ENCODE measurements around the gene PTPN21. TPM values are rescaled to one million over a fixed set of nuclear protein-coding genes. Genes with fewer than 3 reads are reported as not detected.

Gene PTPN21
- total RNA-seq, 1 donor from 2014 or later, result 18.1 TPM

GRCh38 chr14:88546621-88547385 lies 8.0 kb downstream of the PTPN21 start:
- intact Hi-C loops (cut with DNase I), result no loop called here
- no peaks in the 10 kb centered on the region for H3K27me3 ChIP-seq
- TF ChIP-seq CTCF (IDR thresholded peaks at IDR 0.05), result no peak
- peaks cover 9 to 18% of the 10 kb centered on the region in 2 donors for H3K4me1 ChIP-seq
- H3K9me3 ChIP-seq, result no peaks in the 10 kb centered on the region
- no peak overlapping the region for H3K27ac ChIP-seq
- no peak for DNase-seq (ENCODE audit: low spot score in 2 of 2)
- no peak overlapping the region for H3K4me3 ChIP-seq
- peaks cover 18 to 38% of the 10 kb centered on the region in 2 donors for H3K36me3 ChIP-seq

- no peak overlapping the region for H3K27ac ChIP-seq
- DNase-seq (ENCODE audit: low spot score in 2 of 2), result no peak
- intact Hi-C loops (cut with DNase I), result no loop called here
- H3K27me3 ChIP-seq, result no peaks in the 10 kb centered on the region
- H3K9me3 ChIP-seq, result no peaks in the 10 kb centered on the region
- no peak for TF ChIP-seq CTCF (IDR thresholded peaks at IDR 0.05)
- peaks cover under 1 to 11% of the 10 kb centered on the region in 2 donors for H3K4me1 ChIP-seq
- no peak overlapping the region for H3K4me3 ChIP-seq
- peaks cover 18 to 37% of the 10 kb centered on the region in 2 donors for H3K36me3 ChIP-seq
Measured at GRCh38 chr14:88545256-88545655, 9.6 kb downstream of the PTPN21 start.

- Histone ChIP-seq H3K36me3 (peaks cover 8 to 18% of the 10 kb centered on the region in 2 donors), H3K9me3 (no peaks in the 10 kb centered on the region)
Measured at GRCh38 chr14:88542857-88543795, 11.7 kb downstream of the PTPN21 start.

GRCh38 chr14:88541324-88541723 lies 13.5 kb downstream of the PTPN21 start:
- Histone ChIP-seq H3K27ac (no peak overlapping the region), H3K4me3 (no peak overlapping the region), H3K36me3 (peaks cover 8 to 10% of the 10 kb centered on the region in 2 donors), H3K9me3 (no peaks in the 10 kb centered on the region), H3K4me1 (peaks cover 0 to 4% of the 10 kb centered on the region in 2 donors), H3K27me3 (no peaks in the 10 kb centered on the region)
- no peak for TF ChIP-seq CTCF (IDR thresholded peaks at IDR 0.05)
- no peak for DNase-seq (ENCODE audit: low spot score in 2 of 2)
- intact Hi-C loops (cut with DNase I), result no loop called here

More at GRCh38 chr14:88542857-88543795, 11.7 kb downstream of the PTPN21 start:
- peaks cover 0 to 4% of the 10 kb centered on the region in 2 donors for H3K4me1 ChIP-seq
- no peak overlapping the region for H3K4me3 ChIP-seq
- no peaks in the 10 kb centered on the region for H3K27me3 ChIP-seq
- no peak for DNase-seq (ENCODE audit: low spot score in 2 of 2)
- intact Hi-C loops (cut with DNase I), result no loop called here
- no peak overlapping the region for H3K27ac ChIP-seq
- TF ChIP-seq CTCF (IDR thresholded peaks at IDR 0.05), result no peak

GRCh38 chr14:88535813-88536212 lies 19.0 kb downstream of the PTPN21 start:
- Histone ChIP-seq H3K27me3 (no peaks in the 10 kb centered on the region), H3K4me3 (no peak overlapping the region), H3K4me1 (no peaks in the 10 kb centered on the region), H3K9me3 (no peaks in the 10 kb centered on the region), H3K36me3 (peaks cover 7 to 16% of the 10 kb centered on the region in 2 donors), H3K27ac (no peak overlapping the region)
- intact Hi-C loops (cut with DNase I), result no loop called here
- DNase-seq (ENCODE audit: low spot score in 2 of 2), result no peak
- no peak for TF ChIP-seq CTCF (IDR thresholded peaks at IDR 0.05)
